ENCODE results near the gene KPNB1.
"Not testable (repeated sequence)": the region's sequence is repeated elsewhere in the genome, so short reads cannot be mapped to it uniquely, and the experiment has no call there.

Gene KPNB1

GRCh38 chr17:47675380-47676198 lies 25.9 kb downstream of the KPNB1 start:
- TF ChIP-seq, protein P1, sequence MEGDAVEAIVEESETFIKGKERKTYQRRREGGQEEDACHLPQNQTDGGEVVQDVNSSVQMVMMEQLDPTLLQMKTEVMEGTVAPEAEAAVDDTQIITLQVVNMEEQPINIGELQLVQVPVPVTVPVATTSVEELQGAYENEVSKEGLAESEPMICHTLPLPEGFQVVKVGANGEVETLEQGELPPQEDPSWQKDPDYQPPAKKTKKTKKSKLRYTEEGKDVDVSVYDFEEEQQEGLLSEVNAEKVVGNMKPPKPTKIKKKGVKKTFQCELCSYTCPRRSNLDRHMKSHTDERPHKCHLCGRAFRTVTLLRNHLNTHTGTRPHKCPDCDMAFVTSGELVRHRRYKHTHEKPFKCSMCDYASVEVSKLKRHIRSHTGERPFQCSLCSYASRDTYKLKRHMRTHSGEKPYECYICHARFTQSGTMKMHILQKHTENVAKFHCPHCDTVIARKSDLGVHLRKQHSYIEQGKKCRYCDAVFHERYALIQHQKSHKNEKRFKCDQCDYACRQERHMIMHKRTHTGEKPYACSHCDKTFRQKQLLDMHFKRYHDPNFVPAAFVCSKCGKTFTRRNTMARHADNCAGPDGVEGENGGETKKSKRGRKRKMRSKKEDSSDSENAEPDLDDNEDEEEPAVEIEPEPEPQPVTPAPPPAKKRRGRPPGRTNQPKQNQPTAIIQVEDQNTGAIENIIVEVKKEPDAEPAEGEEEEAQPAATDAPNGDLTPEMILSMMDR (conservative IDR thresholded peaks at IDR 0.05; ENCODE audit: low read depth, low read length) = no peak
- DNase-seq (ENCODE audit: low read depth) = no peak
- H3K4me3 ChIP-seq (ENCODE audit: low read length) = no peak overlapping the region

DNA sequence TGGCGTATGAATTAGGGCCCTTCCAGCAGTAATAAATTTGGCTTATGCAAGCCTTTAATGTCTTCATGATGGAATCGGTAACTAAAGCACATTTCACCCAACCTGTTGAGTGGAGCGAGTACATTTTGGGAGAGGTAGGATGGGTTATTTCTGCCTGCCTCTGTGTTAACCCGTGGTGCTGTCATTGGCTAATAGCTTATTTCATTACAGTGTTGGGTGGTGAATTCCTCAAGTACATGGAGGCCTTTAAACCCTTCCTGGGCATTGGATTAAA lies 26.4 kb downstream of the KPNB1 start:
- TF ChIP-seq, protein P1 (conservative IDR thresholded peaks at IDR 0.05; ENCODE audit: low read depth, low read length) = no peak
- no peak for DNase-seq (ENCODE audit: low read depth)
- H3K4me3 ChIP-seq (ENCODE audit: low read length) = no peak overlapping the region

- no peak for DNase-seq (ENCODE audit: low read depth)
- no peak overlapping the region for H3K4me3 ChIP-seq (ENCODE audit: low read length)
- TF ChIP-seq, protein P1 (conservative IDR thresholded peaks at IDR 0.05; ENCODE audit: low read depth, low read length) = no peak
Observed at GRCh38 chr17:47676510-47677165, 26.9 kb downstream of the KPNB1 start.

- TF ChIP-seq, protein P1 (conservative IDR thresholded peaks at IDR 0.05; ENCODE audit: low read depth, low read length) = no peak
- DNase-seq (ENCODE audit: low read depth) = no peak
- no peak overlapping the region for H3K4me3 ChIP-seq (ENCODE audit: low read length)
Observed at GRCh38 chr17:47678196-47678595, 28.5 kb downstream of the KPNB1 start.

- TF ChIP-seq, protein P1 (conservative IDR thresholded peaks at IDR 0.05; ENCODE audit: low read depth, low read length) = no peak
- no peak overlapping the region for H3K4me3 ChIP-seq (ENCODE audit: low read length)
- no peak for DNase-seq (ENCODE audit: low read depth)
Observed at GRCh38 chr17:47682138-47682537, 32.4 kb downstream of the KPNB1 start.

GRCh38 chr17:47682727-47683126 lies 33.0 kb downstream of the KPNB1 start:
- DNase-seq (ENCODE audit: low read depth); H3K4me3 ChIP-seq (ENCODE audit: low read length): not testable (repeated sequence)

- TF ChIP-seq, protein P1 (conservative IDR thresholded peaks at IDR 0.05; ENCODE audit: low read depth, low read length) = no peak
- no peak overlapping the region for H3K4me3 ChIP-seq (ENCODE audit: low read length)
- no peak for DNase-seq (ENCODE audit: low read depth)
Observed at GRCh38 chr17:47684025-47684424, 34.3 kb downstream of the KPNB1 start.
